Femur (tissue), 1 donor: Measurements from ENCODE around the gene DMGDH.
A peak's percentile ranks its signal among the peaks of the same experiment; 100 is the strongest.

Experiments used
- DNase-seq: peaks from one replicate; pipeline ENCODE4 v3.0.0-alpha.2; 2017

DMGDH gene

DNA sequence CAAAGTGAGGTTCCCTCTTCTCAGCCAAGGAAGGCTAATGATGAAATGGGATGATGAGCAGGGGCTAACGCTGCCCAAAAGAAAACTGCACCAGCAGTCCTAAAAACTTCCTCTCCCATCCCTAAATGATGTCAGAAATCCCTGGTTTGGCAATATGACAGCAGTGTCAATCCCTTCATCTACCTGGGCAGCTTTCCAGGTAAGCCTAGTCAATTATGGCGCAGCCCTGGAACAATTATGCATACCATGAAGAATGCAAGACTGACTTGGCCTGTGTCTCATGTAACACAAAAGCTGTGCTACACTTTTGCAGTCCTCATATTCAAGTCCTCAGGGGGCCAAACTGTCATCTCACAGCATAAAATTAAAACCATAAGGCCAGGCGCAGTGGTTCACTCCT is 7.0 kb downstream of the DMGDH start:
- no peak for DNase-seq

DNA sequence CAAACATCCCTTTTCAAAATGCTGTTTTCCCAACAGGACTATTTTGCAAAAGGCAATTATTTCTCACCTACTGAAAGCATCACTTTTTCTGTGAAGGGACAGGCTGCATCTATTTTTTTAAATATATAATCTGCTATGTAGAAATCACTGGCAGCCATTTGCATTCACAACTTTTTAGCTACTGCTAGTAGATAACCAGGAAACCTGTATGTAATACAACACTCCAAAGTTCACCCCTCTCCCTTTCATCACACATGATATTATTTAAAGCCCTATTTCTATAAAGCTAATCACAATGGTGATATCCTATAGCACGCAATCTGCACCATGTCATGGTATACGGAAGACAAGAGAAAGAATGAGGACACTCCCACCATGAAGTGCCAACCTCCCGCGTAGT is 9.8 kb downstream of the DMGDH start:
- no peak for DNase-seq

DNA sequence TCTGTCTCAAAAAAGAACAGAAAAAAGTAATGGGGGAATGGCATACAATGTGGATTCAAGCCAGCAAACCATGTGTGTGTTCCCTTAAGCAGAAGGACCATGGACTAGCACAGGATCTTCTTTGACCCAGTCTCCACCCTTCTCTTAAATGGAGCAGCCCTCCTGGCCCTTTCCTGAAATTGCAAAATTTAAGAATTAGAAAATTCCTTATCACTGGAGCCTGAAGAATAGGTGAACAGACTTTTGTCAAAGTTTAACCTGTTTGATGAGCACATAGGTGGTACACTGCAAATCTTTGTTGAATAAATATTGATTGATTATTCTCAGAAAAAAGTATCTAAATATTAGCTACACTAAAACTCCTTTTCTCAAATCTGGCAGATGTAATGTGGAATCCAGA is 12.6 kb downstream of the DMGDH start:
- no peak for DNase-seq

DNA sequence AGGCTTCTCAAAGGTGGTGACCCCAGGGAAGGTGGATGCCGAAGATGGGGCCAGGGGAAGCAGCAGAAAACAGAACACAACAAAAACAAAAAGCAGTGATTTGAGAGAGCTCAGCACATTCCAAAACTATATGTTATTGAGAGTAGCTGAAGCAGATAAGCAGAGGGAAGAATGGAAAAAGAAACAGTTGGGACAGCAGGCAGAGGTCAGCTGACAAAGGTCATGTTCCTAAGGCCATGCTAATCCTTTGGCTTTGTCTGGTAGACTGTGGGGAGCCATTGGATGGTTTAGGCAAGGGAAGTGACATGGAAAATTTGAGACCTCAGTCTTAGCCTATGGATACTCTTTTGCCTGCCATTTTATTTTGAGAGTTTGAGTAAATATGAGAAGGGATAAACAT is 14.5 kb downstream of the DMGDH start:
- no peak for DNase-seq

DNA sequence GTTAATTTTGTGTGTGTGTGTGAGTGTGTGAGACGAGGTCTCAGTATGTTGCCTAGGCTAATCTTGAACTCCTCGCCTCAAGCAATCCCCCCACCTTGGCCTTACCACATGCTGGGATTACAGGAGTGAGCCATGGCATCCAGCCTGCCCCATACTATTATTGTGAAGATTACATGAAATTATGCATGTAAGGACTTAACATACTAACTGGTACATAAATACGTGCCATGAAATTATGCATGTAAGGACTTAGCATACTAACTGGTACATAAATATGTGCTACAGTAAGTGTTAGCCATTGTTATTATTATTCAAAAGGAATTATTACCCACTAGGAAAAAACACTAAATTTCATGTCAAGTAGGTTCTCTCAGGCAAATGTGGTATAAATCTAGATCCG is 16.2 kb downstream of the DMGDH start:
- DNase-seq: no peak

DNA sequence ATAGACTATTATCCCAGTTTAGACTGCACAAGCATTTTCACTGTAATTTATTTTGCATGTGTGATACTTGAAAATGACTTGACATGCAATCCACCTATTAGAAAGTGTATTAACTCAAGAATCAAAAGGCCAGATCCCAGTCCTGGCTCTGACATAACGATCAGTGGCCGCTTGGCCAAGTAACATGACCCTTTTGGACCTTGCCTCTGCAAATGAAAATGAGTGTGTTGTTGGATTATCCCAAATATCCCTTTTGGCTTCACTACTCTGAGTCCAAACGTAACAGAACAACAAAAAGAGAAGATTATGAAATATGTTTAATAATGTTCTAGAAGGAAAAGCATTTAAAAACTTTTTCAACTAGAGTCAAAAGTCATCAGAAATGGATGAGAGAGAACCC is 19.0 kb downstream of the DMGDH start:
- peak; percentile 36 for DNase-seq

DNA sequence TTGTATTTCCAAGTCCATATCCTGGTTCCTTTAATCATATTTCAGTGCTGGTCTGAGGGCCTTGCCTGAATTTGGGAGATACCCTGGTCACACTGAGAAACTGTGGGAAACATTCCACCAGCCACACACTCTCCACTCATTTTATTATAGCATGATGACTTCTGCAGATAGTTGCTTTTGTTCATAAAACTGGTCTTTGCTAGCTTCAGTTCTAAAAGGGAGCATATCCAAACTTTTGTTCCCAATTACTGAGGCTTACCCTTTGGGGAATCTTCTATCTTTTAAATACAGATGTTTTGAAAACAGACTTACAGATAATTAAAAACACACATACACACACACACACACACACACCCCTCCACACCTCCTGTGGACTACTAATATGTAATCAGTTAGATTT is 21.0 kb downstream of the DMGDH start:
- no peak for DNase-seq

DNA sequence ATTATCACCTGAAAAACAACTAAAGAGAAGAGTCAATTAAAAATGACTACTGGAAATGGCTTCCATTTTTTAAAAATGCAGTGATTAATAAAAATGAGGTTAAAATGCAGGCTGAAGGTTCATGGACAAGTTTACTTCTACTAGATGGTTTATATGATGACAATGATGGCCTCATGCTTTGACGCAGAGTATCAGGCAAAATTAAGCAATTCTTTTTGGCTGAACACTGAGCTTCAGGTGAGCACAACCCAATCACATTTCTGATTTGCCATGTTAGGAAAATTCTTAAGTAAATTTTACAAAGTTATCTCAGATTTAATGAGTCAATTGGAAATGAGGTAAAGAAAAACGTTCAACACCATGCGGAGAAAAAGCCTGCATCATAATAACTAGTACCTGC is 22.3 kb downstream of the DMGDH start:
- DNase-seq: no peak

DNA sequence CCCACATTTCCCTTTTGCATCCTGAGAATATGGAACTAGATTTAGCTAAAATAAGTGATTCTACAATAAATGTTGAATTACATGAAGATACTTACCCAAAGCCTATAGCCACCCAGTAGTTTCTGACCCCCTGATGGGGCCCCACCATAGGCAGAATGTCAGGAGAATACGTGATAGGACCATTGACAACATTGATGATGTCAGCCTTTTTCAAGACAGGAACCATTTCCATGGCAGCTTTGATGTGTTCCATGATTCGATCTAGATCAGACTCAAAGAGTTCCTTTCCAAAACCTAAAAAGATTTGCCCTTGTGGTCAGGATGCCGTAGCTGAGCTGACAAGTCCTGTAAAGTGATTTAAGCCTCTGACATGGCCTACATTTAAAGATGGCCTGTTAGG is 27.3 kb downstream of the DMGDH start:
- DNase-seq: no peak

DNA sequence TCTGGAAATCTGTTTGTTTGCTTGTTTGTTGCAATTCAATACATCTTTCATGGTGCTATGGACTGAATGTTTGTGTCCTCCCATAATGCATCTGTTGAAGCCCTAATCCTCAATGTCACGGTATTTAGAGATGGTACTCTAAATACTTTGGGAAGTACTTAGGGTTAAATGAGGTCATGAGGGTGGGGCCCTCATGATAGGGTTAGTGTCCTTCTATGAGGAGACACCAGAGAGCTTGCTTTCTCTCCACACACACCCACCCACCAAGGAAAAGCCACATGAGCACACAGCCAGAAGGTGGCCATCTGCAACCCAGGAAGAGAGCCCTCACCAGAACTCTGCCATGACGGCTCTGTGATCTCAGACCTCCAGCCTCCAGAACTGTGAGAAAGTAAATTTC is 32.7 kb downstream of the DMGDH start:
- no peak for DNase-seq

DNA sequence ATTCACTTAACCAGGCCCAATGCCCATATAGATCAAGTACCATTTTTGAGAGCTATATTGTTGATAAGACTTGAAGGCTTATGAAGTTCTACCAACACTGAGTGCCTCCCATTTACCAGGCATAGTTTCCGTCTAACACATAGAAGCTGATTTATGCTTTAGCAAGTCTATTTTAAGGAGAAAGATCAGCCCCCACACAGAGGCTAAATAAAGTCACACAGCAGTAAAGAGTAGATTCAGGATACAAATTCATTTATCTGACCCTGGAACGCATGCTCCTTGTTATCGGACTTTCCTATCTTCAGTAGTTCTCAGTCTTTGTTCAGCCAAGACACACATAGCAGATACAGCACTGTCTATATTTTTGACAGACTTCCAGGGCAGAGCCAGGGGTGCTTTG is 34.2 kb downstream of the DMGDH start:
- DNase-seq: no peak

DNA sequence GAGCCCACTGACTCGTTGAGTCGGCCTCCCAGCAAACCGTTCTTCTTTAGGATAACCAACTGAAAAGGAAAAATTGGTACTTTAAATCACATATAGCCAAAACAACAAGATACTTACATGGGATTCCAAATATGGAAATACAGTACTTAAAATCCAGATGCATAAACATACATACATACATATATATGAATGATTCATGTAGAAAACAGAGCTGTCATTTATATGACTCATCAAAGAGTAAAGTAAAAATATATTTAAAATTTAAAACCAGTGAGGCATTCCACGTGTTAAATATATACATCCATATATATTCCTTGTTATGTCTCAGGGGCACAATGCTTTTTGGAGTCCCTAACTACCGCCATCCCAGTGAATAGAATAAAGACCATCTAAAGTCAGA is 36.7 kb downstream of the DMGDH start:
- no peak for DNase-seq

DNA sequence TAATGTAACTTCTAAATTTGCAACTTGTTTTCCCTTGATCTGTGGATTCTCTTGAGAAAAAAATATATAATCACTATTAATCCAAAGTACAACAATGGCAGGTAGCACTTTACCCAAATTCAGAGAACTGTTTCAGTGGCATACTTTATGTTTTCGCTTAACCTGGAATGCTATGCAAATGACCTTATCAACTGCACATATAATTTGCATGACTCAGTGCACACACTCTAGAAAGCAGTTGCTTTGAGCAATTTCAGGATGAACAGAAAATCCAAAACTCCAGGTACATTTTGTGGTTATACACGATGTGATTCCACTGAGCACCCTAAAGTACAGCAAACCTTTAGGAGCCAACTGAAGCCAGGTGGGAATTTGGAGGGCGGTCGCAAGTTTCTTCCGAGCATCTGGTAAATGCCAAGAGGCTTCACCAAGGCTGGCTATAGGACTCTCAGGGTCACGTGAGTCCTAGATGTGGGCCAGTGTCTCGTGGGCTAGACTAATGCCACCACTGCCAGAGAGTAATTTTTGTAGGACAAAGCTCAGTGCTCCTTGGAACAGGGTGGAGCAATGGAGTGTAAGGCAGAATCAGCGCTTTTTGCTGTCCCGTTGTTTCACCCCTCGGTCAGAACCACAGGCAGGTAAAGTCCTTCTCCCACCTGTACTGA is 37.3 kb downstream of the DMGDH start:
- DNase-seq: no peak

DNA sequence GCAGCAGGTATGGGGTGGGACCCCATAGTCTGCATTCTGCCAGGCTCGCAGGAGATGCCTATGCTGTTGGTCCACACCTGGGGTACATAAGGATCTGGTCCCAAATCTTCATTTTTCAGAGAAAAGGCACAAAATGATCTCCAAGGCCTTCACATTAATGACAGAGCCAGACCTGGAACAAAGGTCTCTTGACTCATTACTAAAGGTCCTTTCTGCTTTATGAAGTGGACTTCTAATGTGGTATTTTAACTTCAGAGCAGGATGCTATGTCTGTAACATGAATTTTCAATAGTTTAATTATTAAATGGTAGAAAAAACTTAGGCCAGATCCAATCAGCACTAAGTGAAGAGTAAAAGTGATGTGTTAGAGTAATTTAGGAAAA is 38.0 kb downstream of the DMGDH start:
- DNase-seq: no peak

DNA sequence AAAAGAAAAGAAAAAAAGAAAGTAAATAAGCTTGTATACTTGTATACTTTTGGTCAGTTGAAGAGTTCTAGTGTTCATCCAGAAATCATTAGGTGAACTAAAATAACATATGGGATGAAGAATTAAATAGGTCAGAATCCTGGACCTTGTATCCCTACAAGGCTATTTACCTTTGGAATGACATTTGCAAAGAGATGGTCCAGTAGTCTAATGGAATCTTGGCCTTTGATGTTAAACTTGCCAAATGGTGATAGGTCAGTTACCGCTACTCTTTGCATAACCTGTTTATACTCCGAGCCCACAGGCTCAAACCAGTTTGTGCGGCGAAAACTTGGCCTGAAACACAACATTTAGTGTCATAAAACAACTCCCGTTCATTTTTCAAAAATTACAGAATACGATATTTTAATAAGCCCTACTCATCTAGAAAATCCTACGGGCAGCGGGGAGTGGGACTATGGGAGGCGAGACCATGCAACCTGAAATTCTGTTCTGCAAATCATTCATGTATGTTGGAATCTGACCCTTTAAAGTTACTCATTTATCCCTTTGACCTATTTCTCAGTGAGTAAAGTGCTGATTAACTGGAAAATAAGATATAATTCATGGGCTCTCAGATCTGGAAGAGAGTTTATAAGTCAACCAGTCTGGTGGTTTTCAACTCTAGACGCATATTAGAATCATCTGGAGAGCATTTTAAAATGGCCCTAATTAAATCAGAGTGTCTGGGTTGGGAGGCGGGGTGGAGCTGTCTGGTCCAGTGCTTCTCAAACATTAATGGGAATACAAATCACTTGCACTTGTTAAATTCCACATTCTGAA is 38.6 kb downstream of the DMGDH start:
- DNase-seq: no peak

DNA sequence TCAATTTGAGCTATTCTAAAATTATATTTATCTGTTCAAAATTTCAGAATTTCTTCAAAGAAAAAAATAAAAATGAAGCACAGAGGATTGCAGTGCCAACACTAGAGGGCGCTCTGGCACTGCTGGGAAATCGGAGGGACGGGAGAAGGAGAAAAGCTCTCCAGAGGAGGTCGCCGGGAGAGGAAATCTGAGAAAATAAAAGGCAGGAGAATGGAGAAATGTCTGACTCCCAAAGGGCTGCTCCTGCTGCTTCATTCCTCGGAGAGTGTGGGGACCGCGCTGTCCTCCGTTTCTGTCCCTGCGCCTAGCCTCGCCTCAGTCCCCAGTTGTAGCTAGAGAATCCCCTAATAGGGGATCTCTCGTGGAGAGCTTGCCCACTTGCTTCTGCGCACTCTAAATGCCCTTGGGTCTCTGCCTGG is 44.4 kb downstream of the DMGDH start:
- DNase-seq: peak; percentile 78

DNA sequence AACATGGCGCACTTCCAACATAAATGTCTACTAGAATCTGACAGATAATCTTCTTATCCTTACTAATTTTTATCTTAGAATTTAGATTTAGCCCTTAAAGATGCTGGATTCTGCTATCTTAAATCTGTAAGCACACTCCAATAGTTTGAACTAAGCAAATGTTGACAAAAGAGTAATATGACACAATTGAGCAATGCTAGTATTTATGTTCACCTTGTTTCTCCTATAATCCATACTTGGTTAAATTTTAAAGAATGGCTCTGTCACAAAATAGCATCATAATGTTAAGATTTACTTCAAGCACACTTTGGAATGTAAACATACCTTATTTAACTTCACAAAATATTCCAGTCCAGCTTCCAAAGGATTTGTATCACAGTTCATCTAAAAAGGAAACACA is 45.5 kb downstream of the DMGDH start:
- DNase-seq: no peak

DNA sequence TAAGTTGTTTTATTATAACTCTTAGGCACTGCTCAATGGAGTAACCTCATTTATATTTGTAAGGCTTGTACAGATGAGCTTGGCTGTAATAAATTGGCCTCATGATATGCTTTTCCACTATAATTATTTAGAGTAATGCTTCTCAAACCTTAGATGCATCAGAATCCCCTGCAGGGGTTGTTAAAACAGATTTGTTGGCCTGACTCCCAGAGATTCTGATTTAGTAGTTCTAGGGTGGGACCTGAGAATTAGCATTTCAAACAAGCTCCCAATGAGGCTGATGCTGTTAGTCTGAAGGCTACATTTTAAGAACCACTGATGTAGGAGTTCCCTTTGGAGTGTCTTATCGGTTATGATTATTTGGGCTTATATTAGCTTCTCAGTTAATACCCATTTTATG is 46.1 kb downstream of the DMGDH start:
- DNase-seq: no peak

DNA sequence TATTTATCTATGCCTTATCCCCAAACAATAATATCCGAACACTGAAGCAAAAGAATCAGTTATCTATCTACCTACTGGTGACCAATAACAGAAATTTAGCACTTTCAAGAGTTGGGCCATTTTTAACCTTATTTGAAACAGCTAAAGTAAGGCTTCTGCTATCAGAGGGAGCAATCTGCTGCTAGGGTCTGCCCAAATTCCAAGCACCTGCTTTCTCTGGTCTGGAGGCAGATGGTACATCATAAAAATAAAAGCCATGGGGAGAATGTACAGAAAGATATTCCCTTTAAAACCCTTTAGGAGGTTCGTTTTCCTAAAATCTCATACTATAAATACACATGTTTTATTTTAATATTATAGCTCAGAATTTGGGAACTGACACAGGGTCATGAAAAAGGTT is 46.7 kb downstream of the DMGDH start:
- no peak for DNase-seq

DNA sequence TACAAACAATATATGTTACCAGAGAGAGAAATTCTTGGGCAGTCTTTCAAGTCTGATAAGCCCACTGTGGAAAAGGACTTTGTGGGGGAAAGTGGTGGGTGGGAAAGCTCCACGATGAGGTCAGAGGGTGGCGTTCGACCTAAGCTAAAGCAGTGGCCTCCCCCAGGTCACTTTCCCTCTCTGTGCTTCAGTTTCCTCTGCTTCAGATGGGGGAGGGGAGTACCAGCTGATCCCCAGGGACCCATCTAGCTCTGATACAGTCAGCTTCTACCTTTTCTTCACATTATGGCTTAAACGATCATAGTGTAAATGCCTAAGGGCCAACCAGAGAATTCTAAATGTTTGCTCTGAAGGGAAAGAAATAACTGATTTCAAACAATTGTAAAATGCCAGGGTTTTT is 47.7 kb downstream of the DMGDH start:
- DNase-seq: no peak

DNA sequence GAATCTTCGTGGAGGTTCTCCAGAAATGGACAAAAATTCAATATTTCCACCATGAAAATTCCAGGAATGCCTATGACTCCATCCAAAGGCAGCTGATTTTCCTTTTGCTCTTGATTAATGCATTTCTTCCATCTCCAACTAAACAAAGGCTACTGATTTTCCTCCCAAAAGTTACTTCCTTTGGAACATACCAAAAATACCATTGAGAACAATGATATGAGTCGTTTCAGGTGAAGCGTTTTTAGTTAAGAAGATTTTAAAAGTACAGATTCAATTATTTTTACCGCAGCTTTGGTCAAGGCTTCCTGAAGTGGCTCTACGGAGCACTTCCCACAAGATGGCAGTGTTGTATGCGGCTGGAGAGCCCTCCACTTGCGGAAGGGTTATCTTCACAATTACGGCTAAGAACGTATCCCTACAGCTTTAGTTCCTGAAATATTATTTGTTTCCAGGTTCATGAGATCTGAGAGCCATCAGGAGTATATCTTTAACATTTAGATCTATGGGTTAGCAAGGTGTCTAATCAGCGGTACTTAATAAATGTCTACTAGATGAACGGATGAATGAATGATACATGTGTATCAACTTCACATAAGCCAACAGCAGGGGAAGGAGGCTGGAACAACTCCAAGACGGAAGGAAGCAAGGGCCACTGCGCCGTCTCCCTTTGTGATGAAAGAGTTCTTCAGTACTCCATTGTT is 48.5 kb downstream of the DMGDH start:
- peak; percentile 66 for DNase-seq

DNA sequence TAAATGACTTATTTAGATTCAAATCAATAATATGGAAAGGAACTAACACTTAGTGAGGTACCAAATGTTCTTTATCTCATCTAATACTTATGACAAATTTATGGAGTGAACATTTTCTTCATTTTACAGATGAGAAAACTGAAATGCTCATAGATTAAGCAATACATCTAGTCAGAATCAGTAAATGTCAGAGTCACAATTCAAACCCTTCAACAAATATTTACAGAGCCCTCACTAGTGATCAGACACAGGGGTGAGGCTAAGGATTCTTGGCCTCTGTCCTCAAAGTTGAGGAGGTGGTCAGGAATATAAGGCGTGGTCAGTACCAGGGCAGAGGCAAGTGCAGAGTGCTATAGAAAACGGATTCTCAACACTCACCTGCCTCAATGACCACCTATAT is 54.8 kb downstream of the DMGDH start:
- no peak for DNase-seq

DNA sequence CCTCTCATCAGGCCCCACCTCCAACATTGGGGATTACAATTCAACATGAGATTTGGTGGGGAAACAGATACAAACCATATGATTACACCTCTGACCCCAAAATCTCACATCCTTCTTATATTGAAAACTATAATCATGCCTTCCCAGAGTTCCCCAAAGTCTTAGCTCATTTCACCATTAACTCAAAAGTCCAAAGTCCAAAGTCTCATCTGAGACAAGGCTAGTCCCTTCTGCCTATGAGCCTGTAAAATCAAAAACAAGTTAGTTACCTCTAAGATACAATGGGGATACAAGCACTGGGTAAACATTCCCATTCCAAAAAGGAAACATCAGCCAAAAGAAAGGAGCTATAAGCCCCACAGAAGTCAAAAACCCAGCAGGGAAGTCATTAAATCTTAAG is 57.6 kb downstream of the DMGDH start:
- no peak for DNase-seq

DNA sequence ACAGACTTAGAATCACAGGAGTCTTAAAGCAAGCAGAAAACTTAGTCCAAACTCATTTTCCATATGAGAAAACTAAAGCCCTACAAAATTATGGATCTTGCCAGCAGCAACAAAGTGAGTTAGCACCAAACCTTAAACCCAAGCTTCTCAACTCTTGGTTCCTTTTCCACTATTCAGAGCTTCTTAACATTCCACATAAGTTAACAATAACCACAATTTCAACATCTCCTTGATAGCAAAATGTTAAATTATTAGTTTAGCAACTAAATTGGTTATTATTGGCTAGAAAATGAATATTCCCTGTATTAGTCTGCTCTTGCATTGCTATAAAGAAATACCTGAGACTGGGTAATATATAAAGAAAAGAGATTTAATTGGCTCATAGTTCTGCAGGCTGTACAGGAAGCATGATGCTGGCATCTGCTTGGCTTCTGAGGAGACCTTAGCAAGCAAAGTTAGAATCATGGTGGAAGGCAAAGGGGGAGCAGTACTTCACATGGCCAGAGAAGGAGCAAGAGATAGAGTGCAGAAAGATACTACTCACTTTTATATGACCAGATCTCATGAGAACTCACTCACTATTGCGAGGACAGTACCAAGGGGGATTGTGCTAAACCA is 58.1 kb downstream of the DMGDH start:
- no peak for DNase-seq
